ENCODE data around the gene CEP112.

DNA sequence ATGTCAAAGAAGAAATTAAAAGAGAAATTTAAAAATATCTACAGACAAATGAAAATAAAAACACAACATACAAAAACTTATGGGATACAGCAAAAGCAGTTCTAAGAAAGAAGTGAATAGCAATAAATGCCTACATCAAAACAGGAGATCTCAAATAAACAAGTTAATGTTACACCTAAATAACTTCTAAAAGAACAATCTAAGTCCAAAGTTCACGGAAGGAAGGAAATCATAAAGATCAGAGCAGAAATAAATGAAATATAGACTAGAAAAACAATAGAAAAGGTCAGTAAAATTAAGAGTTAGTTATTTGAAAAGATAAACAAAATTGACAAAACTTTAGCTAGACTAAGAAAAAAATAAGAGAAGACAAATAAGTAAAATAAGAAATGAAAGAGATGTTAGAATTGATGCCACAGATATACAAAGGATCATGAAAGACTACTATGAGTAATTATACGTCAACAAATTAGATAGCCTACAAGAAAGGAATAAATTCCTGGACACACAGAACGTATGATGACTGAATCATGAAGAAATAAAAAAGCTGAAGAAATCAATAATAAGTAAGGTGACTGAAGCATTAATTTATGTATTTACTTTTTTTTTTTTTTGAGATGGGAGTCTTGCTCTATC lies 100.4 kb downstream of the CEP112 start:
- TF ChIP-seq, protein P1, sequence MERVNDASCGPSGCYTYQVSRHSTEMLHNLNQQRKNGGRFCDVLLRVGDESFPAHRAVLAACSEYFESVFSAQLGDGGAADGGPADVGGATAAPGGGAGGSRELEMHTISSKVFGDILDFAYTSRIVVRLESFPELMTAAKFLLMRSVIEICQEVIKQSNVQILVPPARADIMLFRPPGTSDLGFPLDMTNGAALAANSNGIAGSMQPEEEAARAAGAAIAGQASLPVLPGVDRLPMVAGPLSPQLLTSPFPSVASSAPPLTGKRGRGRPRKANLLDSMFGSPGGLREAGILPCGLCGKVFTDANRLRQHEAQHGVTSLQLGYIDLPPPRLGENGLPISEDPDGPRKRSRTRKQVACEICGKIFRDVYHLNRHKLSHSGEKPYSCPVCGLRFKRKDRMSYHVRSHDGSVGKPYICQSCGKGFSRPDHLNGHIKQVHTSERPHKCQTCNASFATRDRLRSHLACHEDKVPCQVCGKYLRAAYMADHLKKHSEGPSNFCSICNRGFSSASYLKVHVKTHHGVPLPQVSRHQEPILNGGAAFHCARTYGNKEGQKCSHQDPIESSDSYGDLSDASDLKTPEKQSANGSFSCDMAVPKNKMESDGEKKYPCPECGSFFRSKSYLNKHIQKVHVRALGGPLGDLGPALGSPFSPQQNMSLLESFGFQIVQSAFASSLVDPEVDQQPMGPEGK (CRISPR knock-in tag; IDR thresholded peaks at IDR 0.05; ENCODE audit: borderline replicate concordance), result no peak
- TF ChIP-seq, protein P2, sequence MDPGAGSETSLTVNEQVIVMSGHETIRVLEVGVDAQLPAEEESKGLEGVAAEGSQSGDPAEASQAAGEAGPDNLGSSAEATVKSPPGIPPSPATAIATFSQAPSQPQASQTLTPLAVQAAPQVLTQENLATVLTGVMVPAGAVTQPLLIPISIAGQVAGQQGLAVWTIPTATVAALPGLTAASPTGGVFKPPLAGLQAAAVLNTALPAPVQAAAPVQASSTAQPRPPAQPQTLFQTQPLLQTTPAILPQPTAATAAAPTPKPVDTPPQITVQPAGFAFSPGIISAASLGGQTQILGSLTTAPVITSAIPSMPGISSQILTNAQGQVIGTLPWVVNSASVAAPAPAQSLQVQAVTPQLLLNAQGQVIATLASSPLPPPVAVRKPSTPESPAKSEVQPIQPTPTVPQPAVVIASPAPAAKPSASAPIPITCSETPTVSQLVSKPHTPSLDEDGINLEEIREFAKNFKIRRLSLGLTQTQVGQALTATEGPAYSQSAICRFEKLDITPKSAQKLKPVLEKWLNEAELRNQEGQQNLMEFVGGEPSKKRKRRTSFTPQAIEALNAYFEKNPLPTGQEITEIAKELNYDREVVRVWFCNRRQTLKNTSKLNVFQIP (CRISPR knock-in tag; IDR thresholded peaks at IDR 0.05; ENCODE audit: borderline replicate concordance, low read depth), result no peak
- TF ChIP-seq ZNF70 (CRISPR knock-in tag; IDR thresholded peaks at IDR 0.05) (no peak), BACH2 (CRISPR knock-in tag; IDR thresholded peaks at IDR 0.05; ENCODE audit: borderline replicate concordance) (no peak), ZFP30 (CRISPR knock-in tag; IDR thresholded peaks at IDR 0.05) (no peak), CSDC2 (CRISPR knock-in tag; IDR thresholded peaks at IDR 0.05) (no peak), ZFP3 (CRISPR knock-in tag; IDR thresholded peaks at IDR 0.05) (no peak), ESRRG (CRISPR knock-in tag; IDR thresholded peaks at IDR 0.05) (no peak), ARNTL (CRISPR knock-in tag; IDR thresholded peaks at IDR 0.05; ENCODE audit: borderline replicate concordance, low read depth) (no peak)
